H9 (cell line): ENCODE data around the gene IGDCC3. TPM values are rescaled to one million over a fixed set of nuclear protein-coding genes. Genes with fewer than 3 reads are reported as not detected.

Source experiments
- DNase-seq: peaks from one replicate; pipeline ENCODE4 v3.0.0-alpha.2; 2017
- H2AFZ ChIP-seq: one replicate; pipeline ENCODE4 v1.6.1; 2013; ENCODE audit warnings: mild to moderate bottlenecking, low read length, control low read depth, moderate library complexity
- H2AK5ac ChIP-seq: 2 replicates; pipeline ENCODE4 v1.6.1; 2013; ENCODE audit warnings: low read length, control low read depth, mixed read lengths; ENCODE audit not compliant: insufficient read length
- H2BK120ac ChIP-seq: one replicate; pipeline ENCODE4 v1.6.1; 2013; ENCODE audit warnings: low read depth, mild to moderate bottlenecking, low read length, control low read depth, inconsistent platforms; ENCODE audit not compliant: poor library complexity, severe bottlenecking
- H2BK12ac ChIP-seq: 2 replicates; pipeline ENCODE4 v1.6.1; 2013; ENCODE audit warnings: low read length, control low read depth, mixed read lengths, low read depth; ENCODE audit not compliant: insufficient read length
- H2BK15ac ChIP-seq: 2 replicates; pipeline ENCODE4 v1.6.1; 2013; ENCODE audit warnings: low read depth, low read length, control low read depth
- H2BK20ac ChIP-seq: one replicate; pipeline ENCODE4 v1.6.1; 2013; ENCODE audit warnings: low read depth, mild to moderate bottlenecking, low read length, control low read depth, inconsistent platforms; ENCODE audit not compliant: poor library complexity, severe bottlenecking
- H2BK5ac ChIP-seq: 2 replicates; pipeline ENCODE4 v1.6.1; 2013; ENCODE audit warnings: low read length, control low read depth, mixed read lengths; ENCODE audit not compliant: insufficient read length
- H3K14ac ChIP-seq: 2 replicates; pipeline ENCODE4 v1.6.1; 2013; ENCODE audit warnings: low read length, control low read depth; ENCODE audit not compliant: insufficient read depth
- H3K18ac ChIP-seq: 2 replicates; pipeline ENCODE4 v1.6.1; 2013; ENCODE audit warnings: low read depth, mild to moderate bottlenecking, mixed read lengths, low read length, control low read depth; ENCODE audit not compliant: insufficient read length
- H3K23ac ChIP-seq: 2 replicates; pipeline ENCODE4 v1.6.1; 2013; ENCODE audit warnings: low read length, control low read depth, mixed read lengths, low read depth; ENCODE audit not compliant: insufficient read length
- H3K23me2 ChIP-seq: 2 replicates; pipeline ENCODE4 v1.6.1; 2013; ENCODE audit warnings: low read depth, mild to moderate bottlenecking, mixed read lengths, low read length, control low read depth; ENCODE audit not compliant: insufficient read length, poor library complexity, severe bottlenecking
- H3K27ac ChIP-seq: 2 replicates; pipeline ENCODE4 v1.5.1; 2013; ENCODE audit warnings: low read length, control low read depth, mixed read lengths, low read depth; ENCODE audit not compliant: insufficient read length
- H3K27me3 ChIP-seq: 2 replicates; pipeline ENCODE4 v1.6.1; 2013; ENCODE audit warnings: low read length, control low read depth, inconsistent platforms; ENCODE audit not compliant: insufficient read depth
- H3K4ac ChIP-seq: 2 replicates; pipeline ENCODE4 v1.6.1; 2013; ENCODE audit warnings: low read depth, mild to moderate bottlenecking, control low read depth, inconsistent platforms, low read length, moderate library complexity
- H3K4me1 ChIP-seq: 2 replicates; pipeline ENCODE4 v1.6.1; 2013; ENCODE audit warnings: low read length, control low read depth, inconsistent platforms; ENCODE audit not compliant: insufficient read depth
- H3K4me2 ChIP-seq: 2 replicates; pipeline ENCODE4 v1.6.1; 2013; ENCODE audit warnings: low read length, control low read depth, mixed read lengths; ENCODE audit not compliant: insufficient read length, insufficient read depth
- H3K56ac ChIP-seq: 2 replicates; pipeline ENCODE4 v1.6.1; 2013; ENCODE audit warnings: low read depth, mild to moderate bottlenecking, mixed read lengths, low read length, control low read depth; ENCODE audit not compliant: insufficient read length
- H3K79me1 ChIP-seq: 2 replicates; pipeline ENCODE4 v1.6.1; 2013; ENCODE audit warnings: low read depth, mild to moderate bottlenecking, moderate library complexity, low read length, control low read depth, inconsistent platforms; ENCODE audit not compliant: insufficient read depth, poor library complexity, severe bottlenecking
- H3K79me2 ChIP-seq: 2 replicates; pipeline ENCODE4 v1.6.1; 2013; ENCODE audit warnings: low read length, control low read depth, inconsistent platforms; ENCODE audit not compliant: insufficient read depth
- H3K9ac ChIP-seq: 2 replicates; pipeline ENCODE4 v1.6.1; 2013; ENCODE audit warnings: low read length, control low read depth, mixed read lengths; ENCODE audit not compliant: insufficient read length; ENCODE audit errors: extremely low read depth
- H3K9me3 ChIP-seq: one replicate; pipeline ENCODE4 v1.6.1; 2013; ENCODE audit warnings: low read depth, low read length, inconsistent platforms; ENCODE audit not compliant: control insufficient read depth
- H3T11ph ChIP-seq: one replicate; pipeline ENCODE4 v1.6.1; 2013; ENCODE audit warnings: mild to moderate bottlenecking, low read length, control low read depth, inconsistent platforms
- H4K20me1 ChIP-seq: one replicate; pipeline ENCODE4 v1.6.1; 2013; ENCODE audit not compliant: control insufficient read depth, insufficient read length, insufficient read depth
- H4K5ac ChIP-seq: 2 replicates; pipeline ENCODE4 v1.6.1; 2013; ENCODE audit warnings: low read depth, mild to moderate bottlenecking, mixed read lengths, low read length, control low read depth; ENCODE audit not compliant: insufficient read length
- H4K8ac ChIP-seq: replicated peaks from 2 replicates; pipeline ENCODE4 v1.6.1; 2013; ENCODE audit warnings: low read length, control low read depth, mixed read lengths, low read depth; ENCODE audit not compliant: insufficient read length
- H4K91ac ChIP-seq: 2 replicates; pipeline ENCODE4 v1.6.1; 2013; ENCODE audit warnings: low read depth, mild to moderate bottlenecking, moderate library complexity, mixed read lengths, low read length, control low read depth; ENCODE audit not compliant: insufficient read length
- H3K27ac Mint-ChIP-seq, 3 experiments: 2 replicates in 2 of 3; 3 replicates in 1 of 3; pipeline ENCODE4 v1.8.0; 2020 to 2021; ENCODE audit warnings: mixed read lengths in 3 of 3, mild to moderate bottlenecking in 1 of 3, moderate library complexity in 1 of 3
- H3K27me3 Mint-ChIP-seq: 2 replicates; pipeline ENCODE4 v1.8.0; 2021; ENCODE audit warnings: low read depth, mild to moderate bottlenecking, moderate library complexity, mixed read lengths
- H3K36me3 Mint-ChIP-seq, 3 experiments: 2 replicates in 2 of 3; 3 replicates in 1 of 3; pipeline ENCODE4 v1.8.0; 2020 to 2021; ENCODE audit warnings: low read depth in 3 of 3, mixed read lengths in 3 of 3; ENCODE audit not compliant: insufficient read depth in 1 of 3
- H3K4me1 Mint-ChIP-seq, 2 experiments: 2 replicates each; pipeline ENCODE4 v1.8.0; 2020; ENCODE audit warnings: mixed read lengths in 2 of 2
- H3K4me3 Mint-ChIP-seq, 2 experiments: 2 replicates in 1 of 2; 3 replicates in 1 of 2; pipeline ENCODE4 v1.8.0; 2020 to 2021; ENCODE audit warnings: mild to moderate bottlenecking in 2 of 2, mixed read lengths in 2 of 2, moderate library complexity in 1 of 2
- H3K9me3 Mint-ChIP-seq, 2 experiments: 2 replicates in 1 of 2; 3 replicates in 1 of 2; pipeline ENCODE4 v1.8.0; 2020; ENCODE audit warnings: mild to moderate bottlenecking in 2 of 2, mixed read lengths in 2 of 2, moderate library complexity in 1 of 2
- WGBS: extraction: QIAGEN DNeasy Blood & Tissue Kit; methylation state at CpG from one replicate; pipeline ENCODE4 v1.1.7; 2013; ENCODE audit warnings: missing lambda C conversion rate, low lambda C conversion rate, mixed read lengths; ENCODE audit not compliant: insufficient read length; ENCODE audit errors: extremely low coverage; 5-methylcytosine and 5-hydroxymethylcytosine counted together
- total RNA-seq: library from RNA; stranded (reverse); gene quantifications from 2 replicates; pipeline ENCODE4 v1.2.1, GENCODE V29; 2021
- TF ChIP-seq, protein P1 (sequence below): fragments of 200-600 bp; sonication (generic); conservative IDR thresholded peaks from 3 replicates; pipeline ENCODE4 v1.8.0; 2021; ENCODE audit warnings: antibody characterized with exemption, mild to moderate bottlenecking

Gene IGDCC3
- total RNA-seq, 1 experiment from 2014 or later, result 18.9 TPM

DNA sequence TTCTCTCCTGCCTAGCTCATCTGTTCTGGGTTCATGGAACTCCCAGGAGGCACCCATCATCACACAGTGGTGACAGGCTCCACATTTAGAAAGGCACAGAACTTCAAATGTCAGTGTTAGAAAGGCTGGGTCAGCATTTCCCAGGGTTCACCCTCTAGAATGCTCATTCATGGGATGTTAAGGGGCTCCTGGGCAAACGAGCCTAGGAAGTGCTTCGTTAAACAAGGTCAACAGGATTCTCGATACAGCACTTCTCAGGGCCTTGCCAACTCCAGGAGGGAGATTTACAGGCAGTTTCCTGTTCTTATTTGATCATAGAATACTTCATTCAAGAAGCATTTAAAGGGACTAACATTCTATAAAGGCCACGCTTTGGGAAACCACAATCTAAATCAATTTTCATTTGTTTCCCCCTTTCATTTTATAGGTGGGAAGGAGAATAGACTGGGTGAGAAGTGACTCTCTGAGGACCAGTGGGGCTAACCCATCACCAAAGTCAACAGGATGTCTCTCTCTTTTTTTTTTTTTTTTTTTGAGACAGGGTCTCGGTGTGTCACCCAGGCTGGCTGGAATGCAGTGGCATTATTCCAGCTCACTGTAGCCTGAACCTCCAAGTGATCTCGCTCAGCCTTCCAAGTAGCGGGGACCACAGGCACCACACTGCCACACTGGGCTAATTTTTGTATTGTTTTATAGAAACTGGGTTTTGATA is 30.7 kb upstream of the IGDCC3 start:
- Histone ChIP-seq H3K23ac (no peak overlapping the region), H3K79me1 (no peaks in the 10 kb centered on the region), H2BK15ac (no peak overlapping the region), H2AFZ (no peak overlapping the region), H2BK12ac (no peak overlapping the region), H3K4ac (no peak overlapping the region), H3K14ac (no peak overlapping the region), H3K27ac (no peak overlapping the region), H2BK5ac (no peak overlapping the region), H3K23me2 (no peaks in the 10 kb centered on the region), H3K4me2 (no peak overlapping the region), H3K9me3 (no peaks in the 10 kb centered on the region), H3K4me1 (peaks cover 8% of the 10 kb centered on the region; the same call in 1 of the 2 replicates), H4K20me1 (no peaks in the 10 kb centered on the region), H3K9ac (no peak overlapping the region), H4K8ac (no peak overlapping the region), H3K18ac (no peak overlapping the region), H2BK20ac (no peak overlapping the region), H4K91ac (no peak overlapping the region), H3K56ac (no peak overlapping the region), H2AK5ac (no peak overlapping the region), H2BK120ac (no peak overlapping the region), H4K5ac (no peak overlapping the region), H3K79me2 (no peaks in the 10 kb centered on the region), H3K27me3 (no peaks in the 10 kb centered on the region), H3T11ph (no peak overlapping the region)
- Mint-ChIP-seq H3K9me3 (no peaks in the 10 kb centered on the region; a peak in 2 of 5 replicates), H3K36me3 (peaks cover 7 to 21% (median 8%) of the 10 kb centered on the region in 3 experiments; a peak in 6 of 7 replicates), H3K4me3 (no peak overlapping the region), H3K4me1 (peaks cover 45 to 56% of the 10 kb centered on the region in 2 experiments), H3K27ac (peak overlapping the region in 1 of 3 experiments; percentile 87; a peak in 2 of 7 replicates), H3K27me3 (peaks cover 3% of the 10 kb centered on the region)
- WGBS, result no CpG with 5 or more reads among the region's 7 CpGs
- DNase-seq, result no peak
- TF ChIP-seq, protein P1, sequence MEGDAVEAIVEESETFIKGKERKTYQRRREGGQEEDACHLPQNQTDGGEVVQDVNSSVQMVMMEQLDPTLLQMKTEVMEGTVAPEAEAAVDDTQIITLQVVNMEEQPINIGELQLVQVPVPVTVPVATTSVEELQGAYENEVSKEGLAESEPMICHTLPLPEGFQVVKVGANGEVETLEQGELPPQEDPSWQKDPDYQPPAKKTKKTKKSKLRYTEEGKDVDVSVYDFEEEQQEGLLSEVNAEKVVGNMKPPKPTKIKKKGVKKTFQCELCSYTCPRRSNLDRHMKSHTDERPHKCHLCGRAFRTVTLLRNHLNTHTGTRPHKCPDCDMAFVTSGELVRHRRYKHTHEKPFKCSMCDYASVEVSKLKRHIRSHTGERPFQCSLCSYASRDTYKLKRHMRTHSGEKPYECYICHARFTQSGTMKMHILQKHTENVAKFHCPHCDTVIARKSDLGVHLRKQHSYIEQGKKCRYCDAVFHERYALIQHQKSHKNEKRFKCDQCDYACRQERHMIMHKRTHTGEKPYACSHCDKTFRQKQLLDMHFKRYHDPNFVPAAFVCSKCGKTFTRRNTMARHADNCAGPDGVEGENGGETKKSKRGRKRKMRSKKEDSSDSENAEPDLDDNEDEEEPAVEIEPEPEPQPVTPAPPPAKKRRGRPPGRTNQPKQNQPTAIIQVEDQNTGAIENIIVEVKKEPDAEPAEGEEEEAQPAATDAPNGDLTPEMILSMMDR, result no peak
